AG10803 (cell line): ENCODE results near the gene OSGIN1.
A peak's percentile ranks its signal among the peaks of the same experiment; 100 is the strongest.

Experiments
- DNase-seq: peaks from one replicate; pipeline ENCODE4 v3.0.0; 2010; ENCODE audit warnings: low read depth
- H3K4me3 ChIP-seq: 2 replicates; pipeline ENCODE4 v1.5.1; 2011; ENCODE audit warnings: mild to moderate bottlenecking, low read length, control low read depth
- CTCF ChIP-seq: conservative IDR thresholded peaks from 2 replicates; pipeline ENCODE4 v1.5.1; 2011; ENCODE audit warnings: mild to moderate bottlenecking, low read length, control low read depth, inconsistent platforms

Gene OSGIN1

DNA sequence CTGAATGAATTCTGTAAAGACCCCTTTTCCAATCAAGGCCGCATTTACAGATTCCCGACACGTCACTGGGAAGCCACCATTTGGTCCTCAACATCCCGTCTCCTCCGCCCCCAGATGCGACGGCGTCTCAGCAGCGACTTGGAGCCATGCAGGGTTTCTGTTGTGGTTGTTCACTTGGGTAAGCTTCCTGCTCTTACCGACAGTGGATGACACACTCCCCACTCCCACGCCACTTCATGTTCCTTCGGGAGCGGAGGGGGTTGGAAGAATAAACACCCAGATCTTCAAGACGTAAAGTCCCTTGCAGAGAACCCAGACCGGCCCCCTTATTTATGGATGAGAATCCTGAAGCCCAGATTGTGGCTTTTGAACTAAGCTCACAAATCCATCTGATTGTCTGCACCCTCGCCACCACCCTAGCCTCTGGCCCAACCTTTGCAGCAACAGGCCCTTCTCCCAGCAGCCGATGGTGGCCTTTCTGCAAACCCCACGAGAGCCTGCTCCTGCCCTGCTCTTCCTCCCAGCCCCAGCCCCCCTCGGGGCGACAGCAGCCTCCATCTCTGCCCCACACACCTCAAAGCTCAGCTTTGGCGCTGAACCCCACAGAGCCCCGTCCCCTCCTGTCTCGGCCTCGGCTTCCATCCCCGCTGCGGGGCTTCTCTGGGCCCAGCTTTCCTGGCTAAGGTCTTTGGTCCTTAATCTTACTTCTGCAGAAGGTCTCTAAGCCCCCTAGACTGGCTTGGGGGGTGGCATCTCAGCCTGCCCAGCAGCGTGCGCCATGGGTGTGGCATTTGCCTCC is 19.0 kb upstream of the OSGIN1 start:
- H3K4me3 ChIP-seq = no peak overlapping the region
- peak; percentile 36 for DNase-seq
- no peak for TF ChIP-seq CTCF

DNA sequence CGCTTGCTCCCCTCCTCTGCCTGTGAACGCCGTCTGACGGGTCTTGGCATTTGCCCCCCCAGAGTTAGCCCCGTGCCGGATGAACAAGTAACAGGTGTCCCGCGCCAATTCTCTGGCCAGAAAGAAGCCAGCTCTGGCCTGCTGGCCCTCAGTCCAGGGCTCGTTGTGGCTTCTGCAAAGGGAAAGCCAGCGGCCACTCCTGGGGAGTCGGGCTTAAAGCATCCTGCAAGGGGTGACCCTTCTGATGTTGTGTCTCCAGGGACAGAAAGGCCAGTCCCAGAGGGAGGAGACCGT is 18.4 kb upstream of the OSGIN1 start:
- H3K4me3 ChIP-seq = no peak overlapping the region
- TF ChIP-seq CTCF = no peak
- no peak for DNase-seq

- no peak for DNase-seq
- H3K4me3 ChIP-seq = no peak overlapping the region
- no peak for TF ChIP-seq CTCF
Measured at GRCh38 chr16:83935005-83935857, 17.8 kb upstream of the OSGIN1 start.

DNA sequence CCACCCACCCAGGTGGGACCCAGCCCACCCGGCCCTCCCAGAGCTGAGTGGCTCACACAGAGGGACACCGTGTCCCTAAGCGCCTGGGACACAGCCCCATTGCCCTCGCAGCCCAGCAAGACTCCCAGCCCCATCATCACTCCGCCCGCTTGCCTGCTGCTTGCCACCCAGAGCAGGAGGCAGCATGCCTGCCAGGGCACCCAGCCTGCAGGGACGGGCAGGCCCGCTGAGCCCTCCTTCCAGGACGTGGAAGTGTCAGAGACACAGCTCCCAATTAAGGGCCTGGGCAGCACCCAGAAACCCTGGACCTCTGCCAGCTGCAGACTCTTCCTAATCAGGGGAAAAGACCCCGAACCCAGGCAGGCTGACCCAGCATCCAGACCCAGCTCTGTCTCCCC is 17.2 kb upstream of the OSGIN1 start:
- no peak for DNase-seq
- TF ChIP-seq CTCF = no peak
- H3K4me3 ChIP-seq = no peak overlapping the region

DNA sequence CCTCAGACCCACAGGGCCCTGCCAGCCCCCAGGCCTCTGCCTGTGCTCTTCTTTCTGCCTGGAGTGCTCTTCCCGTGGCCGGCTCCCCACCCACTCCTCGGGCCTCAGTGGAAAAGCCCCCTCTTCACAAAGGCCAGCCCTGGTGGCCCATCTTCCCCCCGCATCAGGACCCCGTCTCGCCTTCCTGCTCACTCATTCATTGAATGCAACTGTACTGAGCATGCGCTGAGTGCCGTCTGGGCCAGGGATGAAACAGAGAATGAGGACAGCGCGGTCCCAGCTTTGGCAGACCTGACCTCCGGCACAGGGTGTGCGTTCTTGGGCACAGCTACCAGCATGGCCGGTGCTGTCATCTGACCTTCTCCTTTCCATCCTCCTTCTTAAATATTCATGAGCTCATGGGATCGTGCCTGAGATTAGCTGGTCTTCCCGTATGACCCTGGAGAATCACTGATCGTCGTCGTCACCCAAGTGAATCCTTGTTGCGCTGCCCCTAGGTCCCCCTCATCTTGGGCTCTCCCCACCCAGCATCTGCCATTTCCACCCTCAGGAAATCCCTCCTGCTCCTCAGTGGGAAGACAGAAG is 16.4 kb upstream of the OSGIN1 start:
- no peak for TF ChIP-seq CTCF
- H3K4me3 ChIP-seq = no peak overlapping the region
- no peak for DNase-seq

GRCh38 chr16:83937267-83937666 is 15.8 kb upstream of the OSGIN1 start:
- TF ChIP-seq CTCF = no peak
- DNase-seq = no peak
- no peak overlapping the region for H3K4me3 ChIP-seq
